CD4-positive, alpha-beta T cell (primary cell): ENCODE data around the gene ATP5F1C. TPM values are rescaled to one million over a fixed set of nuclear protein-coding genes. Genes with fewer than 3 reads are reported as not detected.

Experiments
- ATAC-seq: fragments of 200-7000 bp; cut with Tn5 transposase; one replicate; pipeline ENCODE4 v1.10.0; 2022; ENCODE audit warnings: mild to moderate bottlenecking; ENCODE audit not compliant: poor library complexity
- CTCF ChIA-PET: fragments of 350-600 bp; sonication (Branson Sonifier 250); formaldehyde crosslinking; loops from one replicate; lab custom pipeline; 2021; ENCODE audit warnings: antibody characterized with exemption, inconsistent platforms; lab: Charles Lee
- POLR2A ChIA-PET: fragments of 350-600 bp; sonication (Branson Sonifier 250); formaldehyde crosslinking; loops from one replicate; lab custom pipeline; 2021; ENCODE audit warnings: antibody characterized with exemption, inconsistent platforms; lab: Charles Lee
- DNase-seq, 14 experiments: peaks; one replicate each; pipeline ENCODE4 v3.0.0-alpha.2; 2013 to 2020; ENCODE audit warnings: mixed read lengths in 2 of 14
- H3K27ac ChIP-seq, 2 donors: one replicate each; pipeline versions ENCODE4 v1.5.1 to v1.7.0; 2013; ENCODE audit warnings: low read length in 2 of 2, low read depth in 1 of 2, mild to moderate bottlenecking in 1 of 2
- H3K27me3 ChIP-seq, 2 experiments: 1 replicate in 1 of 2; 2 replicates in 1 of 2; pipeline versions ENCODE4 v1.6.1 to v1.7.0; 2013; ENCODE audit warnings: low read length in 2 of 2, control low read depth in 1 of 2, mild to moderate bottlenecking in 1 of 2, moderate library complexity in 1 of 2; ENCODE audit not compliant: insufficient read depth in 2 of 2, control insufficient read depth in 1 of 2
- H3K36me3 ChIP-seq: one replicate; pipeline ENCODE4 v1.6.1; 2013; ENCODE audit warnings: low read length, control low read depth; ENCODE audit not compliant: insufficient read depth
- H3K4me1 ChIP-seq: one replicate; pipeline ENCODE4 v1.6.1; 2013; ENCODE audit warnings: low read length, control low read depth; ENCODE audit not compliant: insufficient read depth
- H3K4me3 ChIP-seq: one replicate; pipeline ENCODE4 v1.5.1; 2013; ENCODE audit warnings: mild to moderate bottlenecking, low read length, moderate library complexity
- H3K9me3 ChIP-seq, 2 experiments: 1 replicate in 1 of 2; 2 replicates in 1 of 2; pipeline versions ENCODE4 v1.6.1 to v1.7.0; 2013; ENCODE audit warnings: low read length in 2 of 2, mild to moderate bottlenecking in 2 of 2, control low read depth in 1 of 2, moderate library complexity in 1 of 2; ENCODE audit not compliant: control insufficient read depth in 1 of 2, insufficient read depth in 1 of 2
- H3K27ac Mint-ChIP-seq: one replicate; pipeline ENCODE4 v1.8.0; 2020; ENCODE audit warnings: mixed read lengths
- H3K27me3 Mint-ChIP-seq: one replicate; pipeline ENCODE4 v1.8.0; 2021; ENCODE audit warnings: mixed read lengths
- H3K36me3 Mint-ChIP-seq: one replicate; pipeline ENCODE4 v1.8.0; 2021; ENCODE audit warnings: low read depth, mixed read lengths
- H3K4me1 Mint-ChIP-seq: one replicate; pipeline ENCODE4 v1.8.0; 2021; ENCODE audit warnings: low read depth, mixed read lengths
- H3K4me3 Mint-ChIP-seq: one replicate; pipeline ENCODE4 v1.8.0; 2020; ENCODE audit warnings: mild to moderate bottlenecking, mixed read lengths
- H3K9me3 Mint-ChIP-seq: one replicate; pipeline ENCODE4 v1.8.0; 2020; ENCODE audit warnings: mixed read lengths
- CTCF ChIP-seq: fragments of 200-600 bp; IDR thresholded peaks from one replicate; pipeline ENCODE4 v1.8.0; 2022; ENCODE audit warnings: antibody characterized with exemption, mild to moderate bottlenecking
- intact Hi-C, 2 experiments: fragments of 100-400 bp; cut with DNase I in 1 of 2; cut with micrococcal nuclease in 1 of 2; formaldehyde crosslinking; loops; one replicate each; pipeline versions ENCODE4 v1.15.1 to v1.9.0; 2023 to 2025; cut with DNase I, micrococcal nuclease
- total RNA-seq, 174 experiments: library from RNA in 2 of 174; stranded (reverse) in 2 of 174; gene quantifications; one replicate each; pipeline ENCODE4 v1.2.3 and lab custom pipeline; 2021 to 2026

The ATP5F1C gene
- total RNA-seq, 2 experiments from 2014 or later, result 111 TPM

- no peak overlapping the region for H3K4me3 ChIP-seq
- H3K36me3 ChIP-seq, result peaks cover 65% of the 10 kb centered on the region
- intact Hi-C loops, result no loop called here
- no peak overlapping the region for H3K27ac Mint-ChIP-seq
- CTCF ChIA-PET, result no interaction called here
- H3K27me3 Mint-ChIP-seq, result no peaks in the 10 kb centered on the region
- TF ChIP-seq CTCF, result no peak
- no peaks in the 10 kb centered on the region for H3K27me3 ChIP-seq
- H3K27ac ChIP-seq, result no peak overlapping the region
- H3K4me1 ChIP-seq, result no peaks in the 10 kb centered on the region
- ATAC-seq (no peak), DNase-seq (no peak)
- H3K4me3 Mint-ChIP-seq, result no peak overlapping the region
- no peaks in the 10 kb centered on the region for H3K9me3 ChIP-seq
- H3K9me3 Mint-ChIP-seq, result no peaks in the 10 kb centered on the region
- peaks cover 92% of the 10 kb centered on the region for H3K36me3 Mint-ChIP-seq
- POLR2A ChIA-PET, result interaction anchor here (1.7 kb wide), 1 partner anchor 9 kb away, joined by 10 read pairs; the partner anchor contains the start of genes ATP5F1C and KIN
- H3K4me1 Mint-ChIP-seq, result peaks cover 42% of the 10 kb centered on the region
Measured at GRCh38 chr10:7797582-7797981, 9.6 kb downstream of the ATP5F1C start.

GRCh38 chr10:7802606-7803005 lies 14.6 kb downstream of the ATP5F1C start:
- no peaks in the 10 kb centered on the region for H3K27me3 Mint-ChIP-seq

GRCh38 chr10:7804216-7804615 lies 16.2 kb downstream of the ATP5F1C start:
- H3K4me1 ChIP-seq, result no peaks in the 10 kb centered on the region
- no peak for TF ChIP-seq CTCF
- POLR2A ChIA-PET, result no interaction called here
- Mint-ChIP-seq H3K9me3 (no peaks in the 10 kb centered on the region), H3K4me3 (no peak overlapping the region), H3K27me3 (no peaks in the 10 kb centered on the region), H3K27ac (no peak overlapping the region), H3K4me1 (no peaks in the 10 kb centered on the region), H3K36me3 (peaks cover 79% of the 10 kb centered on the region)
- peaks cover 83% of the 10 kb centered on the region for H3K36me3 ChIP-seq
- ATAC-seq (no peak), DNase-seq (no peak)
- no peaks in the 10 kb centered on the region for H3K27me3 ChIP-seq
- intact Hi-C loops, result no loop called here
- H3K27ac ChIP-seq, result no peak overlapping the region
- no peak overlapping the region for H3K4me3 ChIP-seq
- CTCF ChIA-PET, result no interaction called here
- no peaks in the 10 kb centered on the region for H3K9me3 ChIP-seq

More at GRCh38 chr10:7802606-7803005, 14.6 kb downstream of the ATP5F1C start:
- intact Hi-C loops, result no loop called here
- Histone ChIP-seq H3K27ac (no peak overlapping the region), H3K4me1 (no peaks in the 10 kb centered on the region), H3K4me3 (no peak overlapping the region), H3K36me3 (peaks cover 88% of the 10 kb centered on the region), H3K9me3 (no peaks in the 10 kb centered on the region), H3K27me3 (no peaks in the 10 kb centered on the region)
- ChIA-PET POLR2A (interaction anchor here (1.2 kb wide), 1 partner anchor 15 kb away, joined by 3 read pairs; no protein-coding TSS in a partner anchor), CTCF (no interaction called here)
- DNase-seq, result no peak
- no peaks in the 10 kb centered on the region for H3K9me3 Mint-ChIP-seq
- peaks cover 89% of the 10 kb centered on the region for H3K36me3 Mint-ChIP-seq
- no peaks in the 10 kb centered on the region for H3K4me1 Mint-ChIP-seq
- TF ChIP-seq CTCF, result no peak
- H3K4me3 Mint-ChIP-seq, result no peak overlapping the region
- ATAC-seq, result no peak
- no peak overlapping the region for H3K27ac Mint-ChIP-seq
